ENCODE results near the gene LMO1. TPM values are rescaled to one million over a fixed set of nuclear protein-coding genes. Genes with fewer than 3 reads are reported as not detected.

LMO1 gene
- total and polyA plus RNA-seq, 9 of the 15 experiments (the other 6 are each of a cell fraction or from before 2014, with no cell fraction given) = not detected

DNA sequence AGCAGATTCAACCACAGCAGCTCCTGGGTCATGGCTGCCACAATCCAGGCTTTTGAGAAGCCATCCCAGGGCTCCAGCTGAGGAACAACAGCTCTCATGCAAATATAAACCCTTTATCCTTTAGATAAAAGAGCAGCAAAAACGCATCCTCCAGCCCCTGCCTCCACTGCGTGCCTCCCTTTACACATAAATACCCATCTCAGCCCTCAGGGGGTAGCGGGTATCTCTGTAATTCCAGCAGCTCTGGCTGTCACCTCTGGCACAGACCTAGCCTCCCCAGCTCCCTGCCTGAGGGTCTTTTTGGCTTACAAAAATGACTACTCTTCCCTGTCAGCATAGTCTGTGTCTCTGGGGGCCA lies 21.6 kb downstream of the LMO1 start:
- no TSS peak for BruUV-seq (replicated peaks)
- TF ChIP-seq KAT2B (IDR thresholded peaks at IDR 0.05; ENCODE audit: low read depth, low read length) = no peak
- ATAC-seq (no peak), DNase-seq (ENCODE audit: extremely low read depth in 1 of 4, low spot score in 3 of 4) (no peak), FAIRE-seq (no peak)
- 0% methylated on average over 3 of the region's 3 CpGs for WGBS (ENCODE audit: insufficient coverage, low coverage, missing lambda C conversion rate)
- CTCF ChIA-PET (ENCODE audit: low intra/inter-chr PET ratio) = no interaction called here
- no peak overlapping the region for H3K9ac ChIP-seq (ENCODE audit: insufficient read depth in 1 of 2, low read depth in 2 of 2, low read length in 2 of 2)
- no peaks in the 10 kb centered on the region for H3K79me2 ChIP-seq (ENCODE audit: control insufficient read depth, insufficient read depth, low read length)
- H3K4me3 ChIP-seq = no peak overlapping the region
- H3K4me1 ChIP-seq (replicated peaks in 1 of 2; ENCODE audit: control insufficient read depth in 2 of 2, insufficient read depth in 2 of 2, low read length in 2 of 2) = no peaks in the 10 kb centered on the region
- no peaks in the 10 kb centered on the region for H3K36me3 ChIP-seq (ENCODE audit: control insufficient read depth, insufficient read depth, low read length)
- H3K4me2 ChIP-seq (ENCODE audit: insufficient read depth, low read length) = no peak overlapping the region
- H3K9me3 ChIP-seq (replicated peaks; ENCODE audit: control insufficient read depth, insufficient read depth, low read depth, low read length) = no peaks in the 10 kb centered on the region
- peaks cover 3 to 31% of the 10 kb centered on the region in 2 experiments; a peak in 3 of 5 replicates for H3K27me3 ChIP-seq (ENCODE audit: control insufficient read depth in 2 of 2, insufficient read depth in 2 of 2, low read length in 2 of 2)
- H2AFZ ChIP-seq (ENCODE audit: low read depth, low read length) = no peak overlapping the region
- POLR2A ChIA-PET = interaction anchor here (0.6 to 0.9 kb wide), 4 partner anchors 8 to 608 kb away, joined by 3 read pairs; no protein-coding TSS in a partner anchor
- H3K9me1 ChIP-seq (ENCODE audit: control insufficient read depth, insufficient read depth, low read length) = peaks cover 2% of the 10 kb centered on the region
- no peak overlapping the region for H3K27ac ChIP-seq (ENCODE audit: extremely low read depth, low read depth, low read length)
- H4K20me1 ChIP-seq (replicated peaks; ENCODE audit: control insufficient read depth, insufficient read depth, low read length) = no peaks in the 10 kb centered on the region
- in situ Hi-C loops (cut with MboI) (no loop called here), intact Hi-C loops (cut with micrococcal nuclease) (no loop called here)

DNA sequence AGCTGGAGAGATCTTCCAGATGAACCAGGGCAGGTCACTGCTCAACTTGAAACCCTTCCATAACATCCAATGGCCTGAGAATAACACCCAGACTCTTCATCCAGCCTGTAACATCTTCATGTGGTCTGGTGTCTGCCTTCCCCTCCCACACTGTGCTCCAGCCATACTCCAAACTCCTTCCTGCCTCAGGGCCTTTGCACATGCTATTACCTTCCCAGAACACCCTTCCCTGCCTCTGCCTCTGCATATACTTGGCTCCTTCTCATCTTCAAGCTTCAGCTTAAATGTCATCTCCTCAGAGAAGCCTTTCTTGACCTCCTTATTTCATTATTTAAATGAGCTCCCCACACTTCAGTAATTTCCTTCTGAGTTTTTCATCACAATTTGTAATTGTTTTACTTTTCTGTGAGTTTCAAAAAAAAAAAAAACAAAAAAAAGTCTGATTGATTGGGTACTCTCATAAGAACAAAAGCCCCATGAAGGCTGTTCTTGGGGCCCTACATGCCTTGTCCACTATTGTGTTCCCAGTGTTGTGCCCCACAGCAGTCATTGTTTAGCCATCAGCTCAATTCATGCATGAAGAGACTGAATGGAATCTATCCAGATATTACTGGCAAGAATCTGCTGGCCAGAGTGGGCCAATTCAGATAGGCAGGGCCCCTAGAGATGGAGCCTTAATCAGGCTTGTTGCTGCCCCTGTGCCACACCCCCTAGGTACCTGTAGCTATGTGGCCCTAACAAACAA lies 22.1 kb downstream of the LMO1 start:
- FAIRE-seq (no peak), DNase-seq (ENCODE audit: extremely low read depth in 1 of 4, low spot score in 3 of 4) (no peak), ATAC-seq (no peak)
- POLR2A ChIA-PET = interaction anchor here (0.6 to 0.9 kb wide), 4 partner anchors 9 to 47 kb away, joined by 3 to 5 read pairs (median 3); no protein-coding TSS in a partner anchor
- Histone ChIP-seq H4K20me1 (replicated peaks; ENCODE audit: control insufficient read depth, insufficient read depth, low read length) (no peaks in the 10 kb centered on the region), H3K27ac (ENCODE audit: extremely low read depth, low read depth, low read length) (no peak overlapping the region), H3K4me3 (no peak overlapping the region), H3K79me2 (ENCODE audit: control insufficient read depth, insufficient read depth, low read length) (no peaks in the 10 kb centered on the region), H3K9ac (ENCODE audit: insufficient read depth in 1 of 2, low read depth in 2 of 2, low read length in 2 of 2) (no peak overlapping the region), H3K9me1 (ENCODE audit: control insufficient read depth, insufficient read depth, low read length) (no peaks in the 10 kb centered on the region), H3K4me2 (ENCODE audit: insufficient read depth, low read length) (no peak overlapping the region), H3K9me3 (replicated peaks; ENCODE audit: control insufficient read depth, insufficient read depth, low read depth, low read length) (no peaks in the 10 kb centered on the region), H3K36me3 (ENCODE audit: control insufficient read depth, insufficient read depth, low read length) (no peaks in the 10 kb centered on the region), H3K27me3 (ENCODE audit: control insufficient read depth in 2 of 2, insufficient read depth in 2 of 2, low read length in 2 of 2) (peaks cover 3 to 32% of the 10 kb centered on the region in 2 experiments; a peak in 3 of 5 replicates), H3K4me1 (replicated peaks in 1 of 2; ENCODE audit: control insufficient read depth in 2 of 2, insufficient read depth in 2 of 2, low read length in 2 of 2) (no peaks in the 10 kb centered on the region), H2AFZ (ENCODE audit: low read depth, low read length) (no peak overlapping the region)
- in situ Hi-C loops (cut with MboI) = no loop called here
- intact Hi-C loops (cut with micrococcal nuclease) = no loop called here
- no TSS peak for BruUV-seq (replicated peaks)
- TF ChIP-seq RBM25 (IDR thresholded peaks at IDR 0.05; ENCODE audit: low read depth, low read length, severe bottlenecking) (peak; percentile 31), EHMT2 (IDR thresholded peaks at IDR 0.05) (no peak)
- CTCF ChIA-PET (ENCODE audit: low intra/inter-chr PET ratio) = no interaction called here
